H9 (cell line): ENCODE results near the gene CLDND1. TPM values are rescaled to one million over a fixed set of nuclear protein-coding genes. Genes with fewer than 3 reads are reported as not detected.

Experiments
- DNase-seq: peaks from one replicate; pipeline ENCODE4 v3.0.0-alpha.2; 2017
- H2AFZ ChIP-seq: one replicate; pipeline ENCODE4 v1.6.1; 2013; ENCODE audit warnings: mild to moderate bottlenecking, low read length, control low read depth, moderate library complexity
- H2AK5ac ChIP-seq: 2 replicates; pipeline ENCODE4 v1.6.1; 2013; ENCODE audit warnings: low read length, control low read depth, mixed read lengths; ENCODE audit not compliant: insufficient read length
- H2BK120ac ChIP-seq: one replicate; pipeline ENCODE4 v1.6.1; 2013; ENCODE audit warnings: low read depth, mild to moderate bottlenecking, low read length, control low read depth, inconsistent platforms; ENCODE audit not compliant: poor library complexity, severe bottlenecking
- H2BK12ac ChIP-seq: 2 replicates; pipeline ENCODE4 v1.6.1; 2013; ENCODE audit warnings: low read length, control low read depth, mixed read lengths, low read depth; ENCODE audit not compliant: insufficient read length
- H2BK15ac ChIP-seq: 2 replicates; pipeline ENCODE4 v1.6.1; 2013; ENCODE audit warnings: low read depth, low read length, control low read depth
- H2BK20ac ChIP-seq: one replicate; pipeline ENCODE4 v1.6.1; 2013; ENCODE audit warnings: low read depth, mild to moderate bottlenecking, low read length, control low read depth, inconsistent platforms; ENCODE audit not compliant: poor library complexity, severe bottlenecking
- H2BK5ac ChIP-seq: 2 replicates; pipeline ENCODE4 v1.6.1; 2013; ENCODE audit warnings: low read length, control low read depth, mixed read lengths; ENCODE audit not compliant: insufficient read length
- H3K14ac ChIP-seq: 2 replicates; pipeline ENCODE4 v1.6.1; 2013; ENCODE audit warnings: low read length, control low read depth; ENCODE audit not compliant: insufficient read depth
- H3K18ac ChIP-seq: 2 replicates; pipeline ENCODE4 v1.6.1; 2013; ENCODE audit warnings: low read depth, mild to moderate bottlenecking, mixed read lengths, low read length, control low read depth; ENCODE audit not compliant: insufficient read length
- H3K23ac ChIP-seq: 2 replicates; pipeline ENCODE4 v1.6.1; 2013; ENCODE audit warnings: low read length, control low read depth, mixed read lengths, low read depth; ENCODE audit not compliant: insufficient read length
- H3K23me2 ChIP-seq: 2 replicates; pipeline ENCODE4 v1.6.1; 2013; ENCODE audit warnings: low read depth, mild to moderate bottlenecking, mixed read lengths, low read length, control low read depth; ENCODE audit not compliant: insufficient read length, poor library complexity, severe bottlenecking
- H3K27ac ChIP-seq: 2 replicates; pipeline ENCODE4 v1.5.1; 2013; ENCODE audit warnings: low read length, control low read depth, mixed read lengths, low read depth; ENCODE audit not compliant: insufficient read length
- H3K27me3 ChIP-seq: 2 replicates; pipeline ENCODE4 v1.6.1; 2013; ENCODE audit warnings: low read length, control low read depth, inconsistent platforms; ENCODE audit not compliant: insufficient read depth
- H3K4ac ChIP-seq: 2 replicates; pipeline ENCODE4 v1.6.1; 2013; ENCODE audit warnings: low read depth, mild to moderate bottlenecking, control low read depth, inconsistent platforms, low read length, moderate library complexity
- H3K4me1 ChIP-seq: 2 replicates; pipeline ENCODE4 v1.6.1; 2013; ENCODE audit warnings: low read length, control low read depth, inconsistent platforms; ENCODE audit not compliant: insufficient read depth
- H3K4me2 ChIP-seq: 2 replicates; pipeline ENCODE4 v1.6.1; 2013; ENCODE audit warnings: low read length, control low read depth, mixed read lengths; ENCODE audit not compliant: insufficient read length, insufficient read depth
- H3K56ac ChIP-seq: 2 replicates; pipeline ENCODE4 v1.6.1; 2013; ENCODE audit warnings: low read depth, mild to moderate bottlenecking, mixed read lengths, low read length, control low read depth; ENCODE audit not compliant: insufficient read length
- H3K79me1 ChIP-seq: 2 replicates; pipeline ENCODE4 v1.6.1; 2013; ENCODE audit warnings: low read depth, mild to moderate bottlenecking, moderate library complexity, low read length, control low read depth, inconsistent platforms; ENCODE audit not compliant: insufficient read depth, poor library complexity, severe bottlenecking
- H3K79me2 ChIP-seq: 2 replicates; pipeline ENCODE4 v1.6.1; 2013; ENCODE audit warnings: low read length, control low read depth, inconsistent platforms; ENCODE audit not compliant: insufficient read depth
- H3K9ac ChIP-seq: 2 replicates; pipeline ENCODE4 v1.6.1; 2013; ENCODE audit warnings: low read length, control low read depth, mixed read lengths; ENCODE audit not compliant: insufficient read length; ENCODE audit errors: extremely low read depth
- H3K9me3 ChIP-seq: one replicate; pipeline ENCODE4 v1.6.1; 2013; ENCODE audit warnings: low read depth, low read length, inconsistent platforms; ENCODE audit not compliant: control insufficient read depth
- H3T11ph ChIP-seq: one replicate; pipeline ENCODE4 v1.6.1; 2013; ENCODE audit warnings: mild to moderate bottlenecking, low read length, control low read depth, inconsistent platforms
- H4K20me1 ChIP-seq: one replicate; pipeline ENCODE4 v1.6.1; 2013; ENCODE audit not compliant: control insufficient read depth, insufficient read length, insufficient read depth
- H4K5ac ChIP-seq: 2 replicates; pipeline ENCODE4 v1.6.1; 2013; ENCODE audit warnings: low read depth, mild to moderate bottlenecking, mixed read lengths, low read length, control low read depth; ENCODE audit not compliant: insufficient read length
- H4K8ac ChIP-seq: replicated peaks from 2 replicates; pipeline ENCODE4 v1.6.1; 2013; ENCODE audit warnings: low read length, control low read depth, mixed read lengths, low read depth; ENCODE audit not compliant: insufficient read length
- H4K91ac ChIP-seq: 2 replicates; pipeline ENCODE4 v1.6.1; 2013; ENCODE audit warnings: low read depth, mild to moderate bottlenecking, moderate library complexity, mixed read lengths, low read length, control low read depth; ENCODE audit not compliant: insufficient read length
- H3K27ac Mint-ChIP-seq, 3 experiments: 2 replicates in 2 of 3; 3 replicates in 1 of 3; pipeline ENCODE4 v1.8.0; 2020 to 2021; ENCODE audit warnings: mixed read lengths in 3 of 3, mild to moderate bottlenecking in 1 of 3, moderate library complexity in 1 of 3
- H3K27me3 Mint-ChIP-seq: 2 replicates; pipeline ENCODE4 v1.8.0; 2021; ENCODE audit warnings: low read depth, mild to moderate bottlenecking, moderate library complexity, mixed read lengths
- H3K36me3 Mint-ChIP-seq, 3 experiments: 2 replicates in 2 of 3; 3 replicates in 1 of 3; pipeline ENCODE4 v1.8.0; 2020 to 2021; ENCODE audit warnings: low read depth in 3 of 3, mixed read lengths in 3 of 3; ENCODE audit not compliant: insufficient read depth in 1 of 3
- H3K4me1 Mint-ChIP-seq, 2 experiments: 2 replicates each; pipeline ENCODE4 v1.8.0; 2020; ENCODE audit warnings: mixed read lengths in 2 of 2
- H3K4me3 Mint-ChIP-seq, 2 experiments: 2 replicates in 1 of 2; 3 replicates in 1 of 2; pipeline ENCODE4 v1.8.0; 2020 to 2021; ENCODE audit warnings: mild to moderate bottlenecking in 2 of 2, mixed read lengths in 2 of 2, moderate library complexity in 1 of 2
- H3K9me3 Mint-ChIP-seq, 2 experiments: 2 replicates in 1 of 2; 3 replicates in 1 of 2; pipeline ENCODE4 v1.8.0; 2020; ENCODE audit warnings: mild to moderate bottlenecking in 2 of 2, mixed read lengths in 2 of 2, moderate library complexity in 1 of 2
- WGBS: extraction: QIAGEN DNeasy Blood & Tissue Kit; methylation state at CpG from one replicate; pipeline ENCODE4 v1.1.7; 2013; ENCODE audit warnings: missing lambda C conversion rate, low lambda C conversion rate, mixed read lengths; ENCODE audit not compliant: insufficient read length; ENCODE audit errors: extremely low coverage; 5-methylcytosine and 5-hydroxymethylcytosine counted together
- total RNA-seq: library from RNA; stranded (reverse); gene quantifications from 2 replicates; pipeline ENCODE4 v1.2.1, GENCODE V29; 2021
- TF ChIP-seq, protein P1 (sequence below): fragments of 200-600 bp; sonication (generic); conservative IDR thresholded peaks from 3 replicates; pipeline ENCODE4 v1.8.0; 2021; ENCODE audit warnings: antibody characterized with exemption, mild to moderate bottlenecking

CLDND1 gene
- total RNA-seq, 1 experiment from 2014 or later: 83.0 TPM

- Mint-ChIP-seq H3K27ac (no peak overlapping the region), H3K4me3 (no peak overlapping the region), H3K27me3 (no peaks in the 10 kb centered on the region), H3K9me3 (no peaks in the 10 kb centered on the region; a peak in 1 of 5 replicates), H3K36me3 (no peaks in the 10 kb centered on the region), H3K4me1 (no peaks in the 10 kb centered on the region)
- Histone ChIP-seq H3K79me1 (no peaks in the 10 kb centered on the region), H2BK15ac (no peak overlapping the region), H3K27me3 (no peaks in the 10 kb centered on the region), H2BK20ac (no peak overlapping the region), H2BK120ac (no peak overlapping the region), H3K4ac (no peak overlapping the region), H2BK12ac (no peak overlapping the region), H3K4me2 (no peak overlapping the region), H2BK5ac (no peak overlapping the region), H3K4me1 (no peaks in the 10 kb centered on the region), H3K79me2 (no peaks in the 10 kb centered on the region), H4K5ac (no peak overlapping the region), H3K18ac (no peak overlapping the region), H3K23me2 (no peaks in the 10 kb centered on the region), H3K14ac (no peak overlapping the region), H3K27ac (no peak overlapping the region), H3K23ac (no peak overlapping the region), H4K8ac (no peak overlapping the region), H4K91ac (no peak overlapping the region), H3T11ph (no peak overlapping the region), H2AK5ac (no peak overlapping the region), H2AFZ (no peak overlapping the region), H4K20me1 (no peaks in the 10 kb centered on the region), H3K56ac (no peak overlapping the region), H3K9ac (no peak overlapping the region), H3K9me3 (no peaks in the 10 kb centered on the region)
- WGBS: no CpG with 5 or more reads among the region's 4 CpGs
- TF ChIP-seq, protein P1, sequence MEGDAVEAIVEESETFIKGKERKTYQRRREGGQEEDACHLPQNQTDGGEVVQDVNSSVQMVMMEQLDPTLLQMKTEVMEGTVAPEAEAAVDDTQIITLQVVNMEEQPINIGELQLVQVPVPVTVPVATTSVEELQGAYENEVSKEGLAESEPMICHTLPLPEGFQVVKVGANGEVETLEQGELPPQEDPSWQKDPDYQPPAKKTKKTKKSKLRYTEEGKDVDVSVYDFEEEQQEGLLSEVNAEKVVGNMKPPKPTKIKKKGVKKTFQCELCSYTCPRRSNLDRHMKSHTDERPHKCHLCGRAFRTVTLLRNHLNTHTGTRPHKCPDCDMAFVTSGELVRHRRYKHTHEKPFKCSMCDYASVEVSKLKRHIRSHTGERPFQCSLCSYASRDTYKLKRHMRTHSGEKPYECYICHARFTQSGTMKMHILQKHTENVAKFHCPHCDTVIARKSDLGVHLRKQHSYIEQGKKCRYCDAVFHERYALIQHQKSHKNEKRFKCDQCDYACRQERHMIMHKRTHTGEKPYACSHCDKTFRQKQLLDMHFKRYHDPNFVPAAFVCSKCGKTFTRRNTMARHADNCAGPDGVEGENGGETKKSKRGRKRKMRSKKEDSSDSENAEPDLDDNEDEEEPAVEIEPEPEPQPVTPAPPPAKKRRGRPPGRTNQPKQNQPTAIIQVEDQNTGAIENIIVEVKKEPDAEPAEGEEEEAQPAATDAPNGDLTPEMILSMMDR: no peak
- DNase-seq: no peak
Measured at GRCh38 chr3:98557324-98558010, 34.8 kb upstream of the CLDND1 start.
